Eye (tissue), 1 donor: ENCODE measurements around the gene PHF19.

ENCODE experiments used
- DNase-seq: peaks from one replicate; pipeline ENCODE4 v3.0.0-alpha.2; 2015

Gene PHF19

GRCh38 chr9:120870206-120870605, 6.8 kb downstream of the PHF19 start:
- no peak for DNase-seq

DNA sequence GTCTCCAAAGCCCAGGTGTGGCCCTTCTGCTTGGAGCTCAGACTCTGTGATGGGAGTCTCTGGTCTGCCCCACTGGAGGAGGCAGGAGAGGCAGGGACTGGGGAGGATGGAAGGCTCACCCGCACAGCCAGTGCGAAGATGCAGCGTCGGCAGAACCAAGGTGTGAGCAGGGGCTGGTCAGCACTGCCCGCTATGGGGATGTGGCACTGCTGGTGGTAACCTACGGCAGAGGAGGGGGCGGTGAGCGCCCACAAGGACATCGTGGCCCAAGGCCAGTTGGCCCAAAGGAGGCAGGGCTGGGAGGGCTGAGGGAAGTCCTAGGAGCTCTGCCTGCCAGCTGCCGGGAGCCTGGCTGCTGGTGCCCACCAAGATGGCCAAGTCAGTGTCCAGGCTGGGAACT, 7.3 kb downstream of the PHF19 start:
- no peak for DNase-seq

- no peak for DNase-seq
These were observed 7.7 kb downstream of the PHF19 start for GRCh38 chr9:120869360-120869687.

GRCh38 chr9:120868676-120869359, 8.2 kb downstream of the PHF19 start:
- peak; percentile 96 for DNase-seq

- DNase-seq, result no peak
These were observed 8.7 kb downstream of the PHF19 start for GRCh38 chr9:120868339-120868675.

GRCh38 chr9:120867676-120868338, 9.2 kb downstream of the PHF19 start:
- DNase-seq, result no peak

GRCh38 chr9:120866651-120867050, 10.3 kb downstream of the PHF19 start:
- no peak for DNase-seq

DNA sequence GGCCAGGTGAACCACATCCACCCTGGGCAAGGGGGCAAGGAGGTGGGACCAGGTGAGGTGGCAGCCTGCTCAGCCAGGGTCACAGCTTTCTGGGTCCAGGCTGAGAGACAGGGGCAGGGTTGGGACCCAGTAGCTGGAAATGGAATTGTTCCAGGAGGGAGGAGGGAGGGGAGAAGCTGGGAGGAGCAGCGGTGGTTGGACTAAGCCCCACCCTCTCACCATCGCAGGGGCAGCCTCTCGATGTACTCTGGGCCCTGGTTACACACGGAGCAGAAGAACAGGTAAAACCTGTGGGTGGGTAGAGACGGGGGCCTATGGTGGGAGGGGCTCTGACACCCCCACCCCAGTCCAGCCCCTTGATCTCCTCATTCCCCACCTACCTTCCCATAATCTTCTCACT, 11.2 kb downstream of the PHF19 start:
- no peak for DNase-seq

- DNase-seq, result no peak
These were observed 11.8 kb downstream of the PHF19 start for GRCh38 chr9:120865176-120865575.

DNA sequence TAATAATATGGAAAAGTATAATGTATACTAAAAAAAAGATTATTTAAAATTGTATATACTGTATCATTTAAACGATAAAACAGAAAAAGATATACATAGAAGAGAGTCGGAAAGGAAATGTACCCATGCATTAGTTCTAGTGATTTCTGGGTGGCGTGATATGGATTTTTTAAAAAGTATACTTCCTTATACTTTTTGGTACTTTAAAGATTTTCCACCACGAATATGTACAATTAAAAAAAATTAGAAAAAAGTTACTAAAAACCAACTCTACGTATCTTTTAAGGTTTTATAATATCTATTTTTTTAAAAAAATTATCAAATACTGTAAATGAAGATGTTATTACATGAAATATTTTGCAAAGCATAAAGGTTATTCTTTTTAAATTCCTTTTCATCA, 12.3 kb downstream of the PHF19 start:
- no peak for DNase-seq

GRCh38 chr9:120863833-120864232, 13.2 kb downstream of the PHF19 start:
- DNase-seq, result no peak

DNA sequence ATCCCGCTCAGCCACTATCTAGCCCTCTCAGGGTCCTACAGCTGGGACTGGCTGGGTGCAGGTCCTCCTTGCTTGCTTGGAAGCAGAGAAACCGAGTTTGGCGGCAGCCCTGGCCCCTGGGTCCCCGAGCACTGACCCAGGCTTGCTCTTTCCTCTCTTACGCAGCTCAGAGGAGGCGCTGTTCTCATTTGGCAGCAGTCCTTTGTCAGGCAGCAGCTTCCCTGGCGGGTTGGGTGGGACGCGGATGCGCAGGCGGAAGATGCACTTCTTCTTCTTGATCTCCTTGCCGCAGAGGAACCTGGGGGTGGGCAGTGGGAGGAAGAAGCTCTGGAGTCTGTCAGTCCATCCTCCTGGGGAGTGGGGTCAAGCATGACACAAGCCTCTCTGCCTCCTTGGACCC, 14.5 kb downstream of the PHF19 start:
- no peak for DNase-seq

DNA sequence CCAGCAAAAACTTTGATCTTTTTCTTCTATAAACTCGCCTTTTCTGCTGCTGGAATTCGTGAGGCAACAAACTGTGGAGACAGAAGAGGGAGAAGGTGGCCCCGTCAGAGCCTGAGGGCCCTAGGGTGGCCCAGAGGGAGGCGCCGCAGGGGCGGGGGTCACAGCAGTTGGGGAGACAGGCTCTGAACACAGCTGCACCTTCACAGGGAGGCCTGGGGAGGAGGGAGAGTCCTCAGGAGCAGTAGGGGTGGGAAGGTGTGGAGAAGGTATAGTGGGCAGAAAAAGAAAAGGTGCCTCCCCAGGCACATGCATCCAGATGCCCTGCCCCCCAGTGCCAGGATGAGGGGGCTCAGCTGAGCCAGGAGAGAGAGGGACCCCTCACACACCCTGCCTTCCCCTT, 15.1 kb downstream of the PHF19 start:
- no peak for DNase-seq

- no peak for DNase-seq
These were observed 16.9 kb downstream of the PHF19 start for GRCh38 chr9:120860083-120860482.

- no peak for DNase-seq
These were observed 17.6 kb downstream of the PHF19 start for GRCh38 chr9:120859361-120859760.

DNA sequence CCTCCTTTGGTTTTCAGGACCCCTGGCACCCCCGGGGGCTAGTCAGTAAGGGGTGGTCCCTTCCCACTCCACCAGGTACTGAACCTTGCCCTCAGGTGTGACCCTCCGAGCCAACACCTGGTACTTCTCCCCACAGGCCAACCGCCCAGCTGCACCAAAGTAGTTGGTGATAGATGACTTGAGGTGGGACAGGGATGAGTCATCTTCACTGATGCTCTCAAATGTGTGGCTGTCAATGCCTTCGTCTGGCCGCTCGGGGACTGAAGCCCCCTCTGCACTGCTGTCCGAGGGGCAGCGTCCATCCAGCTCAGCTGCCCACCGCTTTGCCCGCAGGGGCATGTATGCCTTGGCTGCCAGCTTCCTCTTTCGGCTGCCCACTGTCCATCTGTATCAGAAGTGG, 19.1 kb downstream of the PHF19 start:
- no peak for DNase-seq

- no peak for DNase-seq
These were observed 19.5 kb downstream of the PHF19 start for GRCh38 chr9:120857481-120857880.

- DNase-seq, result no peak
These were observed 20.3 kb downstream of the PHF19 start for GRCh38 chr9:120856700-120857099.

DNA sequence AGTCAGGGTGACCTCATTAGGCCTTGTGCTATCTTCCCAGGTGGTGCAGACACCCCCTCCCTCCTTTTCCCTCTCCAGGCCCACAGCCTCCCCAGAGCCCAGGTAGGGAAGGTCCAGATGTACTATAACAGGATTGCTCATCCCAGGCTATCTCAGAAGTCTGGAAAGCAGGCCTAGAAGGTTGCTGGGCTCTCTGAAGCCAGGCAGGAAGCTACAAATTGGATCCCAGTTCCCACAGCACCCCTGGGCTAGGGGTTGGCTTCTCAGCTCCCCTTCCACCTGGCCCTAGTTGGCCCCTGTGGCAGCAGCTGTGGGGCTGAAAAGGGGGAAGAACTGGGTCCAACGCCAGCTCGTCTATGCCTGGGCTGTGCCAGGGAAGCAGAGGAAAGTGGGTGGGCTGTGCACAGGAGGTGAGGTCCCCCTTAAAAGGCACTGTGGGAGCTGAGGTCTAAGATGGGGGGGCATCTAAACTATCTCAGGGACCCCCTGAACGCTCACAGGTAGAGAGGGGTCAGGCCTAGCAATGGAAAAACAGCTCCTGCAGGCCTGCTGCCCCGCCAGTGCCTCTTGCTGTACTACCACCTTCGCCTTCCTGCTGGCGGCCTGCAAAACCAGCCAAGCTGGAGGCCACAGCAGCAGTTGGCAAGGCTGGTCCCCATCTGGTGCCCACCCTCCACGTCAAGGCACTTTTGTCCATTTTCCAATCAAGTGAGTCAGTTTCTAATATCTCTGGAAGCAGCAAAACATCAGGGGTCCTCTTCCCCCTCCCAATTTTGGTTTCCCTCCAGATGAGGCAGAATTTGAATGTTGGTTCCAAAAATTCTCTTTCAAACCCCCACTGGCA, 20.9 kb downstream of the PHF19 start:
- DNase-seq, result no peak

- DNase-seq, result no peak
These were observed 22.2 kb downstream of the PHF19 start for GRCh38 chr9:120854596-120855327.

DNA sequence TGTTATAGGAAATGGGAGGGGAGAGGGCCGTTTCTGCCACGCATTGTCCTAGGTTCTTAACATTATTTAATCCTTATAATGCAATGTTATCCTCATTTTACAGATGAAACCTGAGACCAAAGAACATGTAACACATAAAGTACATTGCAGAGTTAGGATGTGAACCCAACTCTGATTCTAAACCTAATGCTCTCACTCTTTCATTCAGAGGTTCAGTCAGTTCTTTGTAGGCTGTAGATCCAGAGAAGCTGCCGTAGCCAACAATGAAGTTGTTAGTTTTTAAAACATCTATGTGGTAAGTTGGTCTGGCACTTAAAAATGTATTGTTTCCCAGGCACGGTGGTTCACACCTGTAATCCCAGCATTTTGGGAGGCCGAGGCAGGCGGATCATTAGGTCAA, 23.8 kb downstream of the PHF19 start:
- no peak for DNase-seq

DNA sequence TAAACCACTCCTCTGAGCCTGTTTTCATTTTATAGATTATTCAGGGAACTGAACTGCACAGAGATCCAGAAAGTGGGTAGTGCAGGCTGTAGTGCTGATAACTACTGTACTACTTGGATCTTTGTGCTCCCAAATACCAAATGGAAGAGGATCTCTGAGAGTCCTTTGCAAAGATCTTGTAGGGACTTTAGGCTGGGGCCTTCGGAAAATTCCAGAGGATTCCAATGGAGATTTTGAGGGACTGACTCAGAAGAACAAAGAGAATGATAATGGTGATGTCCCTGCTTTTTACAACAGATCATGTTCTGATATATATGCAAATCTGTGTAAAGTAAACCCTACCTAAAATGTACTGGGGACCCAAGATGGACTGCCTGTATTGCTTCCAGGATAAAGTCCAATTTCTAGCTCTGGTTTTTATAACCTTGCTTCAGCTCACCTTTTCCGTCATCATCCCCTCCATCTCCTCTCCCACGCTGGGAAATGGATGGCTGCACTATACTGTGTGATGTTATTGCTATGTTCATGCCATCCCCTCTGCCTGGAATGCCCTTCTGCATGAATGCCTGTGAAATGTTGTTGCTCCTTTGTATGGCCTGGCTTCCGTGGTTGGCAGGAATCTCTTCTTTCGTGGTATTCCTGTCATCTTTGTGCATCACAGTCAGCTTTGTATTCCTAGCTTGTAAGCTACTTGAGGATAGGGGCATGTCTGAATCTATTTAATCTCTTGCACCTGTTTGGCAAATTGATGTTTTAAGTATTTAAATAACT, 24.6 kb downstream of the PHF19 start:
- peak; percentile 81 for DNase-seq

DNA sequence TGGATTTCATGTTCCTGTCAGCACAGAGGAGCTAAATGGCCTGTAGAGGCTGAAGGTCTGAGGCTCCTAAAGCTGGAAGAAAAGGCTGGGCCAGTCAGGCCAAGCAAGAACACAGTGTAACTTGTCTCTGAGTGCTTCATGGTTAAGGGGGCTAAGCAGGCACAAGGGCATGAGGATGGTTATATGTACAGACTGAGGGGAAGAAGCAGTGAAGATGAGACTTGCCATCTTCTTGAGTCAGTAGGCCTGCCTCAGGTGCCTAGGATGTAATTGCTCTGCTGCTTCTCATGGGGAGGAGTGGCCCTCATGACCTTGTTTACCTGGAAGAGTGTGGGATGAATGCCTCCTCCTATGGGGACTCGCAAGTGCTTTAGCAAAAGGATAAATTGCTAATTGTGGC, 25.5 kb downstream of the PHF19 start:
- DNase-seq, result no peak
